GM12878 (cell line): ENCODE results near the gene SFR1. TPM values are rescaled to one million over a fixed set of nuclear protein-coding genes. Genes with fewer than 3 reads are reported as not detected.

Experiments used
- CEBPB ChIP-seq, 2 experiments: fragments of 150-350 bp in 1 of 2; IDR thresholded peaks; 2 replicates each; pipeline ENCODE4 v1.6.1; 2012 to 2014; ENCODE audit warnings: low read depth in 2 of 2, low read length in 2 of 2, borderline replicate concordance in 1 of 2, inconsistent platforms in 1 of 2
- TARDBP ChIP-seq: IDR thresholded peaks from 2 replicates; pipeline ENCODE4 v1.6.1; 2016; ENCODE audit warnings: borderline replicate concordance
- polyA plus RNA-seq, 11 experiments: library from polyadenylated mRNA; depleted of rRNA in 4 of 11; unstranded in 6 of 11; stranded (reverse) in 5 of 11; fragments of >200 nt; fragmentation: Nextera tagmentation in 4 of 11; fragmentation: Illumina TruSeq in 1 of 11; extraction: Ambion mirVana in 4 of 11; extraction: Trizol in 1 of 11; gene quantifications; 1 replicate in 1 of 11; 2 replicates in 10 of 11; pipeline versions ENCODE4 v1.2.1 to v1.2.3, GENCODE V29; 2011 to 2016; ENCODE audit warnings: inconsistent platforms in 2 of 11, missing spikeins in 2 of 11, low read depth in 1 of 11
- total RNA-seq, 4 experiments: library from RNA; depleted of rRNA in 3 of 4; stranded (reverse); fragments of >200 nt in 3 of 4; fragmentation: Illumina TruSeq in 1 of 4; extraction: Trizol in 1 of 4; gene quantifications; 2 replicates each; pipeline versions ENCODE4 v1.2.1 to v1.2.3, GENCODE V29; 2013 to 2021
- TF ChIP-seq, protein P1 (sequence below), 3 experiments: IDR thresholded peaks in 2 of 3; conservative IDR thresholded peaks in 1 of 3; 2 replicates each; pipeline ENCODE4 v1.5.1; 2011; ENCODE audit warnings: low read depth in 3 of 3, low read length in 3 of 3, mild to moderate bottlenecking in 3 of 3, control low read depth in 2 of 3, moderate library complexity in 2 of 3, inconsistent platforms in 1 of 3, mixed read lengths in 1 of 3; ENCODE audit not compliant: control insufficient read depth in 2 of 3, insufficient read depth in 1 of 3; ENCODE audit errors: extremely low read depth in 1 of 3
- TF ChIP-seq, protein P2 (sequence below): fragments of 450-650 bp; IDR thresholded peaks from 2 replicates; pipeline ENCODE4 v1.6.1; 2016; ENCODE audit warnings: mild to moderate bottlenecking, moderate library complexity, borderline replicate concordance

The SFR1 gene
- total and polyA plus RNA-seq, 10 of the 15 experiments (the other 5 are each of a cell fraction or from before 2014, with no cell fraction given): 6.9 to 31.5 (median 14.9) TPM

DNA sequence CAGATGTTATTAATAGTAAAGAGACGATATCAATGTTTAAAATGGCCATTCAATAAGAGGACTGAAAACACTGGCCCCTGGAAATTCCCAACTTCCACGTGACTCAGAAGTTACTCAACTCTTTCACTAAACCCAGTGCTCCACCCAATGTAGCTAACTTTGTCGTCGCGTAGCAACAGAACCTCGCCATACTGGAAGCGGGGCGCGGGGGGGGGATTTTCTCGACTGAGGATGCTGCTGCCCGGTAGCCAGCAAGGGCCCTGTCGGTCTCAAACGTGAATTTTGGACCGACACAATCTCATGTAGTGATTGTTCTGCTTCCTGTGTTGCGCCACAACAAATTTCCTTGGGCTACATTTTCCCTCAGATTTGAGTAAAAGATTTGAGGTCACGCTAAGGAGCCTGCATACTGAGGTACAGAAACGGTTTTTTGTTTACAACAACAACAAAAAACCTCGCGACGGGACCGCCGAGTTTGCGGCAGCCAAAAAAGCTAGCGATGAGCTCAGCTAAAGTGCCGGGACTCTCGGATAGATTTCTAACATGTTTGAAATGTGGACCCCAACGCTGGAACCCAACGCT, 977 bp upstream of the SFR1 start (continued):
- TF ChIP-seq, protein P1, sequence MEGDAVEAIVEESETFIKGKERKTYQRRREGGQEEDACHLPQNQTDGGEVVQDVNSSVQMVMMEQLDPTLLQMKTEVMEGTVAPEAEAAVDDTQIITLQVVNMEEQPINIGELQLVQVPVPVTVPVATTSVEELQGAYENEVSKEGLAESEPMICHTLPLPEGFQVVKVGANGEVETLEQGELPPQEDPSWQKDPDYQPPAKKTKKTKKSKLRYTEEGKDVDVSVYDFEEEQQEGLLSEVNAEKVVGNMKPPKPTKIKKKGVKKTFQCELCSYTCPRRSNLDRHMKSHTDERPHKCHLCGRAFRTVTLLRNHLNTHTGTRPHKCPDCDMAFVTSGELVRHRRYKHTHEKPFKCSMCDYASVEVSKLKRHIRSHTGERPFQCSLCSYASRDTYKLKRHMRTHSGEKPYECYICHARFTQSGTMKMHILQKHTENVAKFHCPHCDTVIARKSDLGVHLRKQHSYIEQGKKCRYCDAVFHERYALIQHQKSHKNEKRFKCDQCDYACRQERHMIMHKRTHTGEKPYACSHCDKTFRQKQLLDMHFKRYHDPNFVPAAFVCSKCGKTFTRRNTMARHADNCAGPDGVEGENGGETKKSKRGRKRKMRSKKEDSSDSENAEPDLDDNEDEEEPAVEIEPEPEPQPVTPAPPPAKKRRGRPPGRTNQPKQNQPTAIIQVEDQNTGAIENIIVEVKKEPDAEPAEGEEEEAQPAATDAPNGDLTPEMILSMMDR (IDR thresholded peaks at IDR 0.05 in 2 of 3, conservative IDR thresholded peaks at IDR 0.05 in 1 of 3; ENCODE audit: control insufficient read depth in 2 of 3, extremely low read depth in 1 of 3, insufficient read depth in 1 of 3, low read depth in 3 of 3, low read length in 3 of 3): no peak
- TF ChIP-seq, protein P2, sequence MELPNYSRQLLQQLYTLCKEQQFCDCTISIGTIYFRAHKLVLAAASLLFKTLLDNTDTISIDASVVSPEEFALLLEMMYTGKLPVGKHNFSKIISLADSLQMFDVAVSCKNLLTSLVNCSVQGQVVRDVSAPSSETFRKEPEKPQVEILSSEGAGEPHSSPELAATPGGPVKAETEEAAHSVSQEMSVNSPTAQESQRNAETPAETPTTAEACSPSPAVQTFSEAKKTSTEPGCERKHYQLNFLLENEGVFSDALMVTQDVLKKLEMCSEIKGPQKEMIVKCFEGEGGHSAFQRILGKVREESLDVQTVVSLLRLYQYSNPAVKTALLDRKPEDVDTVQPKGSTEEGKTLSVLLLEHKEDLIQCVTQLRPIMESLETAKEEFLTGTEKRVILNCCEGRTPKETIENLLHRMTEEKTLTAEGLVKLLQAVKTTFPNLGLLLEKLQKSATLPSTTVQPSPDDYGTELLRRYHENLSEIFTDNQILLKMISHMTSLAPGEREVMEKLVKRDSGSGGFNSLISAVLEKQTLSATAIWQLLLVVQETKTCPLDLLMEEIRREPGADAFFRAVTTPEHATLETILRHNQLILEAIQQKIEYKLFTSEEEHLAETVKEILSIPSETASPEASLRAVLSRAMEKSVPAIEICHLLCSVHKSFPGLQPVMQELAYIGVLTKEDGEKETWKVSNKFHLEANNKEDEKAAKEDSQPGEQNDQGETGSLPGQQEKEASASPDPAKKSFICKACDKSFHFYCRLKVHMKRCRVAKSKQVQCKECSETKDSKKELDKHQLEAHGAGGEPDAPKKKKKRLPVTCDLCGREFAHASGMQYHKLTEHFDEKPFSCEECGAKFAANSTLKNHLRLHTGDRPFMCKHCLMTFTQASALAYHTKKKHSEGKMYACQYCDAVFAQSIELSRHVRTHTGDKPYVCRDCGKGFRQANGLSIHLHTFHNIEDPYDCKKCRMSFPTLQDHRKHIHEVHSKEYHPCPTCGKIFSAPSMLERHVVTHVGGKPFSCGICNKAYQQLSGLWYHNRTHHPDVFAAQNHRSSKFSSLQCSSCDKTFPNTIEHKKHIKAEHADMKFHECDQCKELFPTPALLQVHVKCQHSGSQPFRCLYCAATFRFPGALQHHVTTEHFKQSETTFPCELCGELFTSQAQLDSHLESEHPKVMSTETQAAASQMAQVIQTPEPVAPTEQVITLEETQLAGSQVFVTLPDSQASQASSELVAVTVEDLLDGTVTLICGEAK: peak; percentile 54; the same call in 1 of the 2 replicates
- TF ChIP-seq TARDBP: peak; percentile 46; the same call in 1 of the 2 replicates
- TF ChIP-seq CEBPB (IDR thresholded peaks at IDR 0.05; ENCODE audit: borderline replicate concordance in 1 of 2, low read depth in 2 of 2, low read length in 2 of 2): 0 out of 4 replicates have a peak, but pooled peaks of 1 of the 2 experiments have one; percentile 32
